ENCODE results near the gene PDCD6IP. TPM values are rescaled to one million over a fixed set of nuclear protein-coding genes. Genes with fewer than 3 reads are reported as not detected.
"Not testable (repeated sequence)": the region's sequence is repeated elsewhere in the genome, so short reads cannot be mapped to it uniquely, and the experiment has no call there.

The PDCD6IP gene, protein sequence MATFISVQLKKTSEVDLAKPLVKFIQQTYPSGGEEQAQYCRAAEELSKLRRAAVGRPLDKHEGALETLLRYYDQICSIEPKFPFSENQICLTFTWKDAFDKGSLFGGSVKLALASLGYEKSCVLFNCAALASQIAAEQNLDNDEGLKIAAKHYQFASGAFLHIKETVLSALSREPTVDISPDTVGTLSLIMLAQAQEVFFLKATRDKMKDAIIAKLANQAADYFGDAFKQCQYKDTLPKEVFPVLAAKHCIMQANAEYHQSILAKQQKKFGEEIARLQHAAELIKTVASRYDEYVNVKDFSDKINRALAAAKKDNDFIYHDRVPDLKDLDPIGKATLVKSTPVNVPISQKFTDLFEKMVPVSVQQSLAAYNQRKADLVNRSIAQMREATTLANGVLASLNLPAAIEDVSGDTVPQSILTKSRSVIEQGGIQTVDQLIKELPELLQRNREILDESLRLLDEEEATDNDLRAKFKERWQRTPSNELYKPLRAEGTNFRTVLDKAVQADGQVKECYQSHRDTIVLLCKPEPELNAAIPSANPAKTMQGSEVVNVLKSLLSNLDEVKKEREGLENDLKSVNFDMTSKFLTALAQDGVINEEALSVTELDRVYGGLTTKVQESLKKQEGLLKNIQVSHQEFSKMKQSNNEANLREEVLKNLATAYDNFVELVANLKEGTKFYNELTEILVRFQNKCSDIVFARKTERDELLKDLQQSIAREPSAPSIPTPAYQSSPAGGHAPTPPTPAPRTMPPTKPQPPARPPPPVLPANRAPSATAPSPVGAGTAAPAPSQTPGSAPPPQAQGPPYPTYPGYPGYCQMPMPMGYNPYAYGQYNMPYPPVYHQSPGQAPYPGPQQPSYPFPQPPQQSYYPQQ
- 143 TPM for total RNA-seq

DNA sequence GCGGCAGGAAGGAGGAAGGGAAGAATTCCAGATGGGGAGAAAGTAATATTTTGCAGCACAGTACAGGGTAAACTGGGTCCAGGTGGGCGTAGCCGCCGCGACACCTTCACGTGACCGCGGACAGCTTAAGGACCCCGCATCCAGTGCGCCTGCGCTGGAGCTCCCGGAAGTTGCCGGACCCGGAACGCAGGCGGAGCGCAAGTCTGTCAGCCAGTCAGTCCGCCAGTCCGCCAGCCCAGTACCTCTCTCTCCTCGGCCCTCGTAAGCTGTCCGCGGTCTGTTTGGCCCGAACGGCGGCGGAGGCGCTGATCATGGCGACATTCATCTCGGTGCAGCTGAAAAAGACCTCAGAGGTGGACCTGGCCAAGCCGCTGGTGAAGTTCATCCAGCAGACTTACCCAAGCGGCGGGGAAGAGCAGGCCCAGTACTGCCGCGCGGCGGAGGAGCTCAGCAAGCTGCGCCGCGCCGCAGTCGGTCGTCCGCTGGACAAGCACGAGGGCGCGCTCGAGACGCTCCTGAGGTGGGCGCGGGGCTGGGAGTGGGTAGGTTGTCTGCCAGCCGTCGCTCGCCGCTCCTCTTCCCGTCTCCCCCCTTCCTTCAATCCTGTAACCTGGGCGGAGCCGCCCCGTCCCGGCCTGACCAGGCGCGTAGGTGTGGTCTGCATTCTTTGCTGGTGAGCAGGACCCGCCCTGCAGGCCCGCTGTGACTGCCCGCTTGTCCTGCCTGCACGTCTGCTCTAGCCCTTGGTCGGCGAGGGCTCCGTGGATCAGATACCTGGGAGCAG is at the start of gene PDCD6IP:
Gene PDCD6IP, plus strand, starts transcription at position 213 of the 784 bp plus-strand sequence. Its CDS starts 99 bp downstream, at position 312.
- DNase-seq (ENCODE audit: low read depth in 2 of 3, low spot score in 2 of 3): peak; percentile 77 to 92 (median 90)

DNA sequence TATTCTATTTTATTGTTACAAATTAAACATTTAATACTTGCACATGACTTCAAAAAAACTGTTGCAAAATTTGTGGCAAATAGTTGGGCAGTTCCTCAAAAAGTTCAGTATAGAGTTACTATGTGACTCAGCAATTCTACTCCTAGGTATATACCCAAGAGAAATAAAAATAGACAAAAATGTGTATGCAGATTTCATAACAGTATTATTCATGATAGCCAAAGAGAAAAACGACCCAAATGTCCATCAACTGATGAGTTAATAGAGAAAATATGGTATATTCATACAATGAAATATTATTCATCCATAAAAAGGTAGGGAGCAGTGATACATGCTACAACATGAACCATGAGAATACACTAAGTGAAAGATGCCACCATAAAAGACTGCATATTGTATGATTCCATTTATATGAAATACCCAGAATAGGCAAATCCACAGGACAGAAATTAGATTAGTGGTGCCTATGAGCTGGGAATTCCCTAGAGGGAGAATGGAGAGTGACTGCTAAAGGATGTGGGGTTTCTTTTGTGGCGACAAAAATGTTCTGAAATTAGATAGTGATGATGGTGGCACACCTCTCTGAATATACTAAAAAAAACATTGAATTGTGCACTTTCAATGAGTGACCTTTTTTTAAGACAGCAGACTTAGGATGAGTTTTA is 48.8 kb upstream of the PDCD6IP start:
- peak in 2 of 3 donors; percentile 11 to 64 for DNase-seq (ENCODE audit: low read depth in 2 of 3, low spot score in 2 of 3)

DNA sequence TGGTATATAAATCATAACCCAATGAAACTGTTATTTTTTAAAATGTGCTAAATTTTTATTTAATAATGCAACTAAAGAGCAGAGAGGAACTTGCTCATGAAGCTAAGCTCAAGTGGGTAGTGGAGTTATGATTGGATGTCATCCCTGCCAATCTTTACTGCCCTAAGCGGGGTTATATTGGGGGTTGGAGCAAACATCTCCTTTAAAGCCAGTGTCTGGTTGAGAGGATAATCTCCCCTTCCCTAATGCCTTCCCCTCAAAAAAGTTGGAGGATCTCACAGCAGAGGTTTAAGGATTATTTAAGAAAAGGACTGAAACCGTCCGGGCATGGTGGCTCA is 48.2 kb upstream of the PDCD6IP start:
- DNase-seq (ENCODE audit: low read depth in 2 of 3, low spot score in 2 of 3): no peak

DNA sequence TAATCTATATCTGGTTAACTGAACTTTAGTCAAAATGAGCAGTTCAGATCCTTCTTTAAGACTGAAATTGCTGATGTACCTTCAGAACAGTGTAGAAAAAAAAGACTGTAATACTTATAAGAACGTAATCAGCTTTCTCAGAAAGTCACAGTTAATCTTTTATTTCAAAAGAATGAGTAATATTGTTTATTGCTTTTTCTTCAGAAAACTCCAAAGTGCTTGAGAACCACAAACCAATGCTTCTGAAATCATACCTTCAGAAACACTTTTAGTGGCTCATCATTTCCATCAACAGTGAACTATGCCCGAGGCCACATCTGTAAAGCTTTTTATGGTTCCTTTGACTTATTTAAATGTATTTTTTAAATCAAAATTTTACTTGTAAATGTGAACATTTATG is 47.1 kb upstream of the PDCD6IP start:
- DNase-seq (ENCODE audit: low read depth in 2 of 3, low spot score in 2 of 3): no peak

DNA sequence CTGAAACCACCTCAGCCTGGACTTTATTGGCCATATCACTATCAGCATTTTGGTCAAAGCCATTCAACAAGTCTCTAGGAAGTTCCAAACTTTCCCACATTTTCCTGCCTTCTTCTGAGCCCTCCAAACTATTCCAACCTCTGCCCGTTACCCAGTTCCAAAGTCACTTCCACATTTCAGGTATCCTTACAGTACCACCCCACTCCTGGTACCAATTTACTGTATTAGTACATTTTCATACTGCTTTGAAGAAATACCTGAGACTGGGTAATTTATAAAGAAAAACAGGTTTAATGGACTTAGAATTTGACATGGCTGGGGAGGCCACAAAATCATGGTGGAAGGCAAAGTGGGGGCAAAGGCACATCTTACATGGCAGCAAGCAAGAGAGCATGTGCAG is 44.0 kb upstream of the PDCD6IP start:
- DNase-seq (ENCODE audit: low read depth in 2 of 3, low spot score in 2 of 3): not testable (repeated sequence)

DNA sequence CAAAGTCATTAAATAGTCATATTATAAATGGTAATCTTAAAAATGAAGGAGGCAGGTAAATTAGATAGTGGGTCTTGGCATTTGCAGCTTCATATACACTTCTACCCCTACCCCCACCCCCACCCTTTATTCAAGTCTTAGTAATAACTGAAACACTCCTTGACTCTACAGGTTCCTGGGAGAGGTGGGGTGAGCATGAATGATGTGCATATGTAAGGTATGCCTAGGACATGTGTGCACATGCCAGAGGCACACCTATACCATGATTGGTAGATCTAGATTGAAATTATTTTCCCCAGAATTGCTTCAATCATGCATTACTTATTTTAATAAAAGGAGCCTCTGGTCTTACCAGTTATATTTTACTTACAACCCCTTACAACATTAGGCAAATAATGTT is 40.1 kb upstream of the PDCD6IP start:
- no peak for DNase-seq (ENCODE audit: low read depth in 2 of 3, low spot score in 2 of 3)

DNA sequence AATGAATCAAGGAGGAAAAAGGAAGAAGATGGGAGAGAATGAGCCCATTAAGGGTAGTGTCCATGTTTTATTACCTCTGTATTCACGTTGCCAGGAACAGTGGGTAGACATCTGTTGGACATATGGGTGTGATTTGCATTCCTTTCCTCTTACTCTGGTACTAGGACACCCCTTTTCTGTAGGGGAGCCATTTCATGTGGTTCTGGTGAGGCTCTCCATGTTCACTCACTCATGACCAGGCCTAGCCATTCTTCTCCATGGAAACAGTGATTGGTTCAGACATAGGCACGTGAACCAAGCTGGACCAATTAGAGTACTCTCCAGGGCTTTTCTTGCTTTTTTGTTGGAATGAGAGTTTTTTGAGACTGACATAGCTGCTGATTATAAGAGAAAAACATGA is 39.6 kb upstream of the PDCD6IP start:
- no peak for DNase-seq (ENCODE audit: low read depth in 2 of 3, low spot score in 2 of 3)

DNA sequence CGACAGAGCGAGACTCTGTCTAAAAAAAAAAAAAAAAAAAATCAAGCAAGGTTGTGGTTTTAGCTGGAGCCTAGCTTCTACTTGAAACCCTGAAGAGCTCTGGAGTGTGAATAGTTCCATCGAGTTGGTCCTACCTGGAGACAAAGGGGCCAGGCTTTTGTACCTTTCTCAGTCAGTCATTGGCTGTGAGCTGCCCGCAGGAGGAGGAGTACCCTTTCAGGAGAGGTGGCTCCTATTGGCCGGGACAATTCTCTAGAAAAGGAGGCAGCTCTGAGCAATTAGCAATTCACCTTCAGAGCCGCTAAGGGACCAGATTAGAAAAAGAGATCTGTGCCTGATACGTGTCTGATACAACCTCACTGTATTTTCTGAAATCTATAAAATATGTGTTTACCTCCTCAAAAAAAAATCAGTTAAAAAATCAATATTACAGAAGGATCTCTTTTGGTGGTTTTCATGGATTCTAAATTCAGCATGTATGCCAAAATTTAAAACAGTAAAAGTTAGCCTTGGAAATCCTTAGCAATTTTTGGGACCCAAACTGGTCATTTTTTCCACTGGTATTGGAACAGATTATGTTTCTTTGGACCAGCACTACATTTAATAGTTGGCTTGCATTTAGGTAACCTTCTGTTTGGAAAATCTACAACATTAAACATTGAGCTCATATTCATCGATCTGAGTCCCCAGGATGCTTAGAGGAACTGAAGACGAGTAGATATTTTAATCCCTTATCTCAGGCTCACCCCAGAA is 29.7 kb upstream of the PDCD6IP start:
- DNase-seq (ENCODE audit: low read depth in 2 of 3, low spot score in 2 of 3): no peak

DNA sequence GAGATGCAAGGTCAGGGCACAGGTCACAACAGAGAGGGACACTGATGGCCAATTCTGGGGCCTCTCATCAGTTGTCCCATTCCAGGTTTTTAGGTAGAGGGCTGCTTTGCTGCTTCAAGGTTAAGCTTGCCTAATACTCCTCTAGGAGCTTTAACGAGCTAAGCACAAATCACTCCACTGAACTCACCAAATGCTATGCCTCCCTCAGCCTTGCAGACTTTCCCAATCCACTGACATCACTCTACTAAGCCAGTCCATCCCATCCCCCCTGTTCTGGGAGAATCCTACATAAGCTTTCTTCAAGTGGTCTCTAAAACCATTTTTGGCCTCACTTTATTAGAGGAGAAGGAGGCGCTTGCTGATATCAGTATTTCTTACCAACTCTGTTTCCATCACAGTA is 24.8 kb upstream of the PDCD6IP start:
- no peak for DNase-seq (ENCODE audit: low read depth in 2 of 3, low spot score in 2 of 3)

DNA sequence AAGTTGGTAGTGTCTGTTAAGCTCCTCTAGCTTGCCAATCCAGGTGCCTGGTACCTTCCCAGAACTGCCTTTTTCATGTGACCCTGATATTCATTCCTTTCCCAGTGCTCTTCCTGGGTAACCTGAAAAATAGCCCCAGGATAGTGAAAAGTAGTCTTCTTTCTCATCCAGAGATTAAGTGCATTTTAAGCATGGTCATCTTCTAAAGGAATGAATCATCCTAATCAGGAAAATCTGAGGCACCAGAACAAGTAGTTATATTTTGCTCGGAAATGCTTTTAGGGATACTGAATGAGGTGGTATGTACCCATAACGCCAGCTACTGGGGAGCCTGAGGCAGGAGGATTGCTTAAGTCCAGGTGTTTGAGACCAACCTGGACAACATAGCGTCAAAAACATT is 23.1 kb upstream of the PDCD6IP start:
- no peak for DNase-seq (ENCODE audit: low read depth in 2 of 3, low spot score in 2 of 3)

DNA sequence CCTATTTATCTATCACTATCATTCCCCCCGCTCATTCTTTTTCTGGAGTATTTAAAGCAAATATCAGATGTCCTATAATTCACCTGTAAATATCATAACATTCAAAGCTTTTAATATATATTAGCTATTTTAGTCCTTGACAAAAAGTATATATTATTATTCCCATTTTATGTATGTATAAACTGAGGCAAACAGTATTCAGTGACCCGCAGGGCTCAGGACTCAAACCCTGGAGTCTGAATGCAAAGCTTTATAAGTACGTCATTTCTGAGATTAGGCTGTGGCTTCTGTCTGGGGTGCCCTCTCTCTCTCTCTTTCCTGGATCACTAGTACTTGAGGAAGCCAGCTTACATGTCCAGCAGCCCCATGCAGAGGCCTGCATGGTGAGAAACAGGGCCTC is 20.4 kb upstream of the PDCD6IP start:
- no peak for DNase-seq (ENCODE audit: low read depth in 2 of 3, low spot score in 2 of 3)

DNA sequence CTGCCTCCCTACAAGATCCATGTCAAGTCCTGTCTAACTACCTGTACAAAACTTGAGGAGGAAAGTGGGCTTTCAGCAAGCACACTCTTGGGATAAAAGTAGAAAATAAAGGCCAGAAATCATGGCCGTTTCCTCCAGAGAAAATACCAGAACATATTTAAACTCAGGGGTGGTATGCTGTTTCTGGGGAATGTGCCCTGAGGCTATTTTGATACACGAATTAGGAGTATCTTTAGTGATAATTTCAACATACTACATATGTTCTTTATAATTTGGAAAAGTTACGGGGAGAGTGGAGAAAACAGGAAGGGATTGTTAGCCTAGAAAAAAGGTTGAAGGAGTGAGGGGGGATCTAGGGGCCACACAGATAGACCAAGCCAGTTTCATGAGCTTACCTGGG is 18.7 kb upstream of the PDCD6IP start:
- DNase-seq (ENCODE audit: low read depth in 2 of 3, low spot score in 2 of 3): no peak

DNA sequence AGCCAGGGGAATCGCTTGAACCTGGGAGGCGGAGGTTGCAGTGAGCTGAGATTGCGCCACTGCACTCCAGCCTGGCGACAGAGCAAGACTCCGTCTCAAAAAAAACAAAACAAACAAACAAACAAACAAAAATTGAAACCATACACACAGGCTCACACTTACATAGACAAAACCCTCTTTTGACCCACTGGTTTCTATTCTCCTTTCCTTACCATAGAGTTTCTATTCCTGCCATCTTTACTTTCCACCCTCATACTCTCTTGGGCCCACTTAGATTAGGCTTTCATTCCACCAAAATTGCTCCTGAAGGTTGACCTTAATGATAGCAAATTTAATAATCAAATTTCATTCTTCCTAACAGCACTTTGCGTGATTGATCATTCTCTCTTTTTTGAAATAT is 17.0 kb upstream of the PDCD6IP start:
- DNase-seq (ENCODE audit: low read depth in 2 of 3, low spot score in 2 of 3): not testable (repeated sequence)

DNA sequence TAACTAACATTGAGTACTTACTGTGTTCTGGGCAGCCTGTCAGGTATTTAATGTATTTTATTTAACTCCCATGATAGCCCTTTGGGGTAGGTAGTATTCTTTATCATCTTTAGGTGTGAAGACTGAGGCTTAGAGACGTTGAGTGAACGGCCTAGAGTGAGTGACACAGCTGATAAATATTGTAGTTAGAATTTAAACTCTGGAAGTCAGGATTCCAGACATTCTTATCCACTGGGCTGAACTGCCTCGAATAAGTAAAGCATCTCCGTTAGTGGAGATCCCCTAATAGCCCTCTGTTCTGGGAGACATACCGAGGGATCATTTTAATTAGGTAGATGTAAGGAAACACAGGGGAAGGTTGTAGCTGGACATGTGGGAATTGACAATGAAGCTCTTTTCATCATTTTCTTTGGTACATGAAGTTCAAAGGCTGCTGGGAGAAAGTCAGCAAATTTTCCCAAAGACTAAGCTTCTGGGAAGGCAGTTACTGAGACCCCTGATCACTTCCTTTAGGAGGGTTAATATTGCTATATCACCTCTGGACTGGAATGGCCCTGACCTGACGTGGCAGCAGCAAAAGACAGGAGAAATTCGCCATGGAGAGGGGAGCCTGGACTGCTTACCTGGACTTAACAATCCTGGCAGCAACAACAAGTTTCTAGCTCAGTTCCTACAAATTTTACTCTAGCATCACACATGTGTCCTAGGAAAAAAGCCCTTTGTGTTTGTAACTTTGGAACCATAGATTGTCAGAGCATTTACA is 11.7 kb upstream of the PDCD6IP start:
- no peak for DNase-seq (ENCODE audit: low read depth in 2 of 3, low spot score in 2 of 3)

DNA sequence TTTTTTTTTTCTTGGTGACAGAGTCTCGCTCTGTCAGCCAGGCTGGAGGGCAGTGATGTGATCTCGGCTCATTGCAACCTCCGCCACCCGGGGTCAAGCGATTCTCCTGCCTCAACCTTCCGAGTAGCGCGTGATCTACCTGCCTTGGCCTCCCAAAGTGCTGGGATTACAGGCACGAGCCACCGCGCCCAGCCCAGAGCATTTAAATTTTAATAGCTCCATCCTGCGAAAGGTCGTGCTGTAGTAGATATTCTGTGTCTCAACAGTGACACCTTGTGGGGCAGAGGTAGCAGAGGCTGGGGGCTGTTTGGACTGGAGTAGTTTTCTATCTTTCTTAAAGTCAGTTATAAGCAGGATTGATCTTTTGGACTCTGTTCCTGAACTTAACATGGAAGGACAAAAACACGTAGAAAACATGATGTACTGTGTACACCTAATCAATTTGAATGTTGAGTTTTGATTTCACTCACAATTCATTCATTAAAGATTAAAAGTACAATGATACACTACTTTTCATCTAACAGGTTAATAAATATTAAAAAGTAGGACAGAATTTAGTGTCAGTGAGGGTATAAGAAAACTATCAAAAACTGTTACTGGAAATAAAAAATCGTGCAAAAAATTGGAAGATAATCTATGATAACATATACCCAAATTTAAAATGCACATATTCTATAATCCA is 11.0 kb upstream of the PDCD6IP start:
- peak; percentile 41 to 78 (median 66) for DNase-seq (ENCODE audit: low read depth in 2 of 3, low spot score in 2 of 3)

DNA sequence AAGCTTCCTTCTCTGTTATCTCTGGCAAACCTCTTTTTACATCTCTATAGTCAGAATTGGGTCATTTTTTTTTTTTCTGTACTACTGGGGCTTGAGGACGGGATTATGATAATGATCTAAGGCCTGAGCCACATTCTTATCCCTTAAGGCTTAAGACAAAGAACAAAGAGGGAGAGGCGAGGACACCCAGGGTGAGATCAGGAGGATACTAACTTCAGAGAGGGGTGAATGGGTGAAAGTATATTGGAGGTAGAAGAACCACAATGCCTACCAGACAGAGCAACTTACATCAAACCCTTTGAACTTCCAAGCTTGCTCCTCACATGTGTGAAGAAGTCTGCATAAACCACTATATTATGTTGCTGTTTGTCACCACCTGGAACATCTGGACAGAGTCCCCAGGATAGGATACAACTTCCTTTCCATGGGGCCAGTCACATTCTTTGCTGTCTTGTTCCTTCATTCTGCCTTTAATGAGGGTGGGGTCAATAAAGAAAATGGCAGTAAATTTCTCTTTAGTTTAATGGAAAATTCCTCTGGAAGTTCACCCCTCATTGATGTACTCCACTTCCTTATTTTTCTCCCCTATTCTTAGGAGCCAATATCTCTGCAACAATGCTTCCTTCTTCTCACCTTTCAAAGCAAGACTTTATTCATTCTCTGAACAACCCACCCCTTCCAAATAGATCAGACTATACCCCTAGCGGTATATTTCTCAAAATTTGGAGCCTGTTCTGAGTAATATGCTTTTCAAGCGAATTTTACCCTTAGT is 9.1 kb upstream of the PDCD6IP start:
- DNase-seq (ENCODE audit: low read depth in 2 of 3, low spot score in 2 of 3): no peak

DNA sequence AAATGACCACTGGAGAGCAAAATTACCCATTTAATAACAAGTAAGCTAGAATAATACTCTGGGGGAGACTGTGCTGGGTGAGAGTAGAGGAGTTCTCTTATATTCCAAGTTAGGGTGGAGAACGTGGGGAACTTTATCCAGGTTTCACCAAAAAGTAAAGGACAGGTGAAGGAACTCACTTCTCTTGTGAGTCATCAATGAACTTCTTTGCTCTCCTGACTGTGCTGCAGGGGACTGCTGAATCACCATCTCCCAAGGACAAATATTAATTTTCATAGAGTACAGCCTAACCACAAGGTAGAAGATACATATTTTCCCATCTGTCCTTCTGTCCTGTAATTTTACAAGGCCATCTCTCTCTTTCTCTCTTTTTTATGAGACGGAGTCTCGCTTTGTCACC is 8.3 kb upstream of the PDCD6IP start:
- no peak for DNase-seq (ENCODE audit: low read depth in 2 of 3, low spot score in 2 of 3)

Data from hematopoietic multipotent progenitor cell (in vitro differentiated cells).